Daoy (cell line): ENCODE results near the gene JPH2. TPM values are rescaled to one million over a fixed set of nuclear protein-coding genes. Genes with fewer than 3 reads are reported as not detected.

Source experiments
- DNase-seq: peaks from one replicate; pipeline ENCODE4 v3.0.0-alpha.2; 2015; ENCODE audit warnings: low read depth
- total RNA-seq: library from RNA; depleted of rRNA; stranded (reverse); fragments of >200 nt; shearing (Covaris generic); gene quantifications from 2 replicates; pipeline ENCODE4 v1.2.3, GENCODE V29; 2014

Gene JPH2
- total RNA-seq, 1 experiment from 2014 or later, result 1.5 TPM

GRCh38 chr20:44099832-44100231, 87.2 kb downstream of the JPH2 start:
- no peak for DNase-seq

- DNase-seq, result no peak
Measured at GRCh38 chr20:44098657-44099056, 88.3 kb downstream of the JPH2 start.

GRCh38 chr20:44098256-44098630, 88.7 kb downstream of the JPH2 start:
- no peak for DNase-seq

GRCh38 chr20:44097521-44098255, 89.3 kb downstream of the JPH2 start:
- no peak for DNase-seq

GRCh38 chr20:44095831-44096230, 91.2 kb downstream of the JPH2 start:
- no peak for DNase-seq

- DNase-seq, result no peak
Measured at GRCh38 chr20:44093249-44093582, 93.8 kb downstream of the JPH2 start.

- DNase-seq, result peak; percentile 27
Measured at GRCh38 chr20:44092551-44093248, 94.3 kb downstream of the JPH2 start.

GRCh38 chr20:44091026-44091425, 96.0 kb downstream of the JPH2 start:
- DNase-seq, result no peak

- DNase-seq, result peak; percentile 48
Measured at GRCh38 chr20:44089987-44090674, 96.9 kb downstream of the JPH2 start.

GRCh38 chr20:44087857-44088120, 99.2 kb downstream of the JPH2 start:
- DNase-seq, result no peak

GRCh38 chr20:44087051-44087856, 99.7 kb downstream of the JPH2 start:
- DNase-seq, result no peak

GRCh38 chr20:44085616-44086434, 101.2 kb downstream of the JPH2 start:
- DNase-seq, result no peak

GRCh38 chr20:44084891-44085290, 102.1 kb downstream of the JPH2 start:
- DNase-seq, result no peak

- DNase-seq, result no peak
Measured at GRCh38 chr20:44084439-44084838, 102.5 kb downstream of the JPH2 start.

- DNase-seq, result peak; percentile 75
Measured at GRCh38 chr20:44083220-44083933, 103.6 kb downstream of the JPH2 start.

GRCh38 chr20:44081888-44082287, 105.1 kb downstream of the JPH2 start:
- DNase-seq, result no peak

- no peak for DNase-seq
Measured at GRCh38 chr20:44081476-44081875, 105.5 kb downstream of the JPH2 start.

- DNase-seq, result peak; percentile 77
Measured at GRCh38 chr20:44080646-44081267, 106.2 kb downstream of the JPH2 start.

GRCh38 chr20:44080064-44080463, 106.9 kb downstream of the JPH2 start:
- DNase-seq, result no peak

- DNase-seq, result peak; percentile 21
Measured at GRCh38 chr20:44079291-44079690, 107.7 kb downstream of the JPH2 start.

GRCh38 chr20:44075950-44076232, 111.1 kb downstream of the JPH2 start:
- no peak for DNase-seq
